ENCODE data around the gene SULT2A1. TPM values are rescaled to one million over a fixed set of nuclear protein-coding genes. Genes with fewer than 3 reads are reported as not detected.
"Not testable (repeated sequence)": the region's sequence is repeated elsewhere in the genome, so short reads cannot be mapped to it uniquely, and the experiment has no call there.

Gene SULT2A1, protein sequence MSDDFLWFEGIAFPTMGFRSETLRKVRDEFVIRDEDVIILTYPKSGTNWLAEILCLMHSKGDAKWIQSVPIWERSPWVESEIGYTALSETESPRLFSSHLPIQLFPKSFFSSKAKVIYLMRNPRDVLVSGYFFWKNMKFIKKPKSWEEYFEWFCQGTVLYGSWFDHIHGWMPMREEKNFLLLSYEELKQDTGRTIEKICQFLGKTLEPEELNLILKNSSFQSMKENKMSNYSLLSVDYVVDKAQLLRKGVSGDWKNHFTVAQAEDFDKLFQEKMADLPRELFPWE
- total RNA-seq (2014; rRNA removed), result not detected in 2 replicates
- Bru-seq, nascent RNA, result not detected
- BruChase-seq, experiment 1, labeled RNA remaining after a 6-hour chase, result not detected
- not detected for BruChase-seq, experiment 2, labeled RNA remaining after a 2-hour chase
- long read RNA-seq, result 0 reads

DNA sequence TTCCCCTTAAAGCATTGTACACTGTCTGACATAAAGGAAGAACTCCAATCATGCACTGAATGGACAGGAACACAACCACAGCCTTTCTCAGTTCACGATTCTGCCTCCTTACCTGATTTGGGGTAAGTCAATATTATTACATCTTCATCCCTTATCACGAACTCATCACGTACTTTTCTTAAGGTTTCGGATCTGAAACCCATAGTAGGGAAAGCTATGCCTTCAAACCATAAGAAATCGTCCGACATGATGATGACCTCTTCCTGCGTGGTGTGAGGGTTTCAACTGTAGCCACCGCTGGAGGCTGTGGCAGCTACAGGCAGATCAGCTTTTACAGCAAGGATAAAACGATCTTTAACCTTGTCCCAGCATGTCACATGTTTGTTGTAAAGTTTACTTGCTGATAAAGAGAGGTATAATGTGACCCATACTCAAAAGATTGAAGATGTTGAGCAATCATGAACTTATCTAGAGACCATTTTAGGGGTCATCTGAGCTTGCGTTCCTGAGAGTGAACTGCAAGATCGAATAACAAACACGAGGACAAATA is at the start of gene SULT2A1:
SULT2A1 (minus strand) TSS at position 306 of the 550 bp plus-strand sequence; CDS start at position 248, 58 bp downstream.
- Histone ChIP-seq H3K79me2 (ENCODE audit: low read length) (no peaks in the 10 kb centered on the region), H3K9me3 (ENCODE audit: low read length) (no peaks in the 10 kb centered on the region), H3F3A (ENCODE audit: low read length, unreplicated experiment) (no peaks in the 10 kb centered on the region), H3K27ac (ENCODE audit: low read length) (no peak within 1 kb of the TSS), H3K4me1 (ENCODE audit: insufficient read depth, low read length) (no peaks in the 10 kb centered on the region), H3K9ac (ENCODE audit: low read length) (no peak within 1 kb of the TSS), H3K9me2 (replicated peaks; ENCODE audit: low read length) (no peaks in the 10 kb centered on the region), H4K20me1 (ENCODE audit: low read length) (no peaks in the 10 kb centered on the region), H2AFZ (ENCODE audit: low read length) (no peak within 1 kb of the TSS), H3K36me3 (ENCODE audit: low read depth, low read length) (no peaks in the 10 kb centered on the region), H3K4me3 (ENCODE audit: low read length) (no peak within 1 kb of the TSS), H3K27me3 (ENCODE audit: low read length) (peaks cover 15% of the 10 kb centered on the region), H3K4me2 (ENCODE audit: low read length) (no peak within 1 kb of the TSS)
- intact Hi-C loops (cut with micrococcal nuclease), result no loop called here
- no peak for DNase-seq
- BruUV-seq (replicated peaks), result no TSS peak
- POLR2A ChIA-PET (ENCODE audit: unreplicated experiment), result no interaction called here
- ATAC-seq, result no peak
- CTCF ChIA-PET, result no interaction called here
- no peak for TF ChIP-seq EZH2 (IDR thresholded peaks at IDR 0.05; ENCODE audit: low read length, unreplicated experiment)
- TF ChIP-seq, protein P1, sequence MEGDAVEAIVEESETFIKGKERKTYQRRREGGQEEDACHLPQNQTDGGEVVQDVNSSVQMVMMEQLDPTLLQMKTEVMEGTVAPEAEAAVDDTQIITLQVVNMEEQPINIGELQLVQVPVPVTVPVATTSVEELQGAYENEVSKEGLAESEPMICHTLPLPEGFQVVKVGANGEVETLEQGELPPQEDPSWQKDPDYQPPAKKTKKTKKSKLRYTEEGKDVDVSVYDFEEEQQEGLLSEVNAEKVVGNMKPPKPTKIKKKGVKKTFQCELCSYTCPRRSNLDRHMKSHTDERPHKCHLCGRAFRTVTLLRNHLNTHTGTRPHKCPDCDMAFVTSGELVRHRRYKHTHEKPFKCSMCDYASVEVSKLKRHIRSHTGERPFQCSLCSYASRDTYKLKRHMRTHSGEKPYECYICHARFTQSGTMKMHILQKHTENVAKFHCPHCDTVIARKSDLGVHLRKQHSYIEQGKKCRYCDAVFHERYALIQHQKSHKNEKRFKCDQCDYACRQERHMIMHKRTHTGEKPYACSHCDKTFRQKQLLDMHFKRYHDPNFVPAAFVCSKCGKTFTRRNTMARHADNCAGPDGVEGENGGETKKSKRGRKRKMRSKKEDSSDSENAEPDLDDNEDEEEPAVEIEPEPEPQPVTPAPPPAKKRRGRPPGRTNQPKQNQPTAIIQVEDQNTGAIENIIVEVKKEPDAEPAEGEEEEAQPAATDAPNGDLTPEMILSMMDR (conservative IDR thresholded peaks at IDR 0.05; ENCODE audit: low read depth, low read length), result no peak
- TF ChIP-seq EZH2phosphoT487 (IDR thresholded peaks at IDR 0.05; ENCODE audit: borderline replicate concordance, low read length), result no peak

DNA sequence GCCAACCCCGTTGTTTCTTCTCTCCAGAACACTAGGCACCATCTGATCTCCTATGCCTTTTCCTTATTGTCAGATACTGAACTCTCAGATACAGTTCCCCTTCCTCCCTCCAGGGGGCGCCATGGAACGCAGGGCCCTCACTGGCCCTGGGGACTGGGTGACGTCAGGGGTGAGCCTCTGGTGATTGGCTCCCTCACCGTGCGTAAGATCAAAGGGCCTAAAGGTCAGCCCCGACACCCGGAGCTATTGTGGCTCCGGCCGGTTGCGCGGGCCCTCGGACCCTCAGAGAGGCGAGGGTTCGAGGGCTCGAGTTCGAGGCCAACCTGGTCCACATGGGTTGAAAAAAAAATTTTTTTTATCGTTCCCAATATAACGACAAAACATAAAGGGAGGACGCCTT is 42.5 kb upstream of the SULT2A1 start:
- H3K9me2 ChIP-seq (replicated peaks; ENCODE audit: low read length); H3K79me2 ChIP-seq (ENCODE audit: low read length); H3K4me3 ChIP-seq (ENCODE audit: low read length); H4K20me1 ChIP-seq (ENCODE audit: low read length); H3K9me3 ChIP-seq (ENCODE audit: low read length); H3F3A ChIP-seq (ENCODE audit: low read length, unreplicated experiment); intact Hi-C loops (cut with micrococcal nuclease); H3K27ac ChIP-seq (ENCODE audit: low read length); CTCF ChIA-PET; DNase-seq; H3K4me1 ChIP-seq (ENCODE audit: insufficient read depth, low read length); ATAC-seq; H3K4me2 ChIP-seq (ENCODE audit: low read length); H3K27me3 ChIP-seq (ENCODE audit: low read length); H3K36me3 ChIP-seq (ENCODE audit: low read depth, low read length); BruUV-seq (replicated peaks); H2AFZ ChIP-seq (ENCODE audit: low read length); POLR2A ChIA-PET (ENCODE audit: unreplicated experiment); H3K9ac ChIP-seq (ENCODE audit: low read length): not testable (repeated sequence)

DNA sequence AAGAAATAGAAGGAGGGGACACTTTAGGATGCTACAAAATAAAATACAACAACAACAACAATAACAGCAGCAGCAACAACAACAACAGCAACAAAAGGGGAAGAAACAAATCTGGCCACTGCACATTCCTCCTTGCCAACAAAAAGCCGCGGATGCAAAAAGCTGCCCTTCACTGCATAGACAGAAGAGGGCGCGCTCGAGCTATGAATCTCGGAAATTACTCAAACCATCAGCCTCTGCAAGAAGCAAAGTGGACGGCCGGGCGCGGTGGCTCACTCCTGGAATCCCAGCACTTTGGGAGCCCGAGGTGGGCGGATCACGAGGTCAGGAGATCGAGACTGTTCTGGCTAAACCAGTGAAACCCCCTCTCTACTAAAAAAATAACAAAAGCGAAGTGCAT is 34.0 kb upstream of the SULT2A1 start:
- H3K36me3 ChIP-seq (ENCODE audit: low read depth, low read length); BruUV-seq (replicated peaks); DNase-seq; H3K79me2 ChIP-seq (ENCODE audit: low read length); intact Hi-C loops (cut with micrococcal nuclease); H3K4me1 ChIP-seq (ENCODE audit: insufficient read depth, low read length); H2AFZ ChIP-seq (ENCODE audit: low read length); H3K9me2 ChIP-seq (replicated peaks; ENCODE audit: low read length); ATAC-seq; H3K9ac ChIP-seq (ENCODE audit: low read length); POLR2A ChIA-PET (ENCODE audit: unreplicated experiment); CTCF ChIA-PET; H3K27me3 ChIP-seq (ENCODE audit: low read length); H3K4me3 ChIP-seq (ENCODE audit: low read length); H3F3A ChIP-seq (ENCODE audit: low read length, unreplicated experiment); H4K20me1 ChIP-seq (ENCODE audit: low read length); H3K4me2 ChIP-seq (ENCODE audit: low read length); H3K9me3 ChIP-seq (ENCODE audit: low read length); H3K27ac ChIP-seq (ENCODE audit: low read length): not testable (repeated sequence)

DNA sequence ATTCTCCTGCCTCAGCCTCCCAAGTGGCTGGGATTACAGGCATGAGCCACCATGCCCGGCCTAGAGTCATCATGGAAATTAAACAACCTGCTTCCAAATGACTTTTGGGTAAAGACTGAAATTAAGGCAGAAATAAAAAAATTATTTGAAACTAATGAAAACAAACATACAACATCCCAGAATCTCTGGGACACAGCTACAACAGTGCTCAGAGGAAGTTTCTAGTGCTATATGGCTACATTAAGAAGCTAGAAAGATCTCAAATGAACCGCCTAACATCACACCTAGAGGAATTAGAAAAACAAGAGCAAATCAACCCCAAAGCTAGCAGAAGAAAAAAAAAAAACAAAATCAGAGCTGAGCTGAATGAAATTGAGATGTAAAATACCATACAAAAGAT is 24.1 kb upstream of the SULT2A1 start:
- H3K79me2 ChIP-seq (ENCODE audit: low read length); H3K4me1 ChIP-seq (ENCODE audit: insufficient read depth, low read length); H2AFZ ChIP-seq (ENCODE audit: low read length); H3K27ac ChIP-seq (ENCODE audit: low read length); DNase-seq; intact Hi-C loops (cut with micrococcal nuclease); H3K9ac ChIP-seq (ENCODE audit: low read length); BruUV-seq (replicated peaks); H3K4me2 ChIP-seq (ENCODE audit: low read length); H3F3A ChIP-seq (ENCODE audit: low read length, unreplicated experiment); POLR2A ChIA-PET (ENCODE audit: unreplicated experiment); H3K9me3 ChIP-seq (ENCODE audit: low read length); H4K20me1 ChIP-seq (ENCODE audit: low read length); H3K9me2 ChIP-seq (replicated peaks; ENCODE audit: low read length); CTCF ChIA-PET; ATAC-seq; H3K36me3 ChIP-seq (ENCODE audit: low read depth, low read length); H3K27me3 ChIP-seq (ENCODE audit: low read length); H3K4me3 ChIP-seq (ENCODE audit: low read length): not testable (repeated sequence)

DNA sequence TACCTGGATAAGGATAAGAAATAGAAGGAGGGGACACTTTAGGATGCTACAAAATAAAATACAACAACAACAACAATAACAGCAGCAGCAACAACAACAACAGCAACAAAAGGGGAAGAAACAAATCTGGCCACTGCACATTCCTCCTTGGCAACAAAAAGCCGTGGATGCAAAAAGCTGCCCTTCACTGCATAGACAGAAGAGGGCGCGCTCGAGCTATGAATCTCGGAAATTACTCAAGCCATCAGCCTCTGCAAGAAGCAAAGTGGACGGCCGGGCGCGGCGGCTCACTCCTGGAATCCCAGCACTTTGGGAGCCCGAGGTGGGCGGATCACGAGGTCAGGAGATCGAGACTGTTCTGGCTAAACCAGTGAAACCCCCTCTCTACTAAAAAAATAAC is 23.2 kb upstream of the SULT2A1 start:
- H3K36me3 ChIP-seq (ENCODE audit: low read depth, low read length); H3K9me3 ChIP-seq (ENCODE audit: low read length); H3K4me2 ChIP-seq (ENCODE audit: low read length); H3K9ac ChIP-seq (ENCODE audit: low read length); H4K20me1 ChIP-seq (ENCODE audit: low read length); DNase-seq; BruUV-seq (replicated peaks); CTCF ChIA-PET; intact Hi-C loops (cut with micrococcal nuclease); H3K27me3 ChIP-seq (ENCODE audit: low read length); ATAC-seq; H3F3A ChIP-seq (ENCODE audit: low read length, unreplicated experiment); H3K4me1 ChIP-seq (ENCODE audit: insufficient read depth, low read length); POLR2A ChIA-PET (ENCODE audit: unreplicated experiment); H3K4me3 ChIP-seq (ENCODE audit: low read length); H3K9me2 ChIP-seq (replicated peaks; ENCODE audit: low read length); H2AFZ ChIP-seq (ENCODE audit: low read length); H3K79me2 ChIP-seq (ENCODE audit: low read length); H3K27ac ChIP-seq (ENCODE audit: low read length): not testable (repeated sequence)

Data from PC-3 (cell line).